RWPE2 (cell line): Measurements from ENCODE around the gene USP3.

Experiments
- ATAC-seq: fragments of 200-7000 bp; cut with Tn5 transposase; 3 replicates; pipeline ENCODE4 v1.9.1; 2021; ENCODE audit warnings: low read depth
- DNase-seq: peaks from one replicate; pipeline ENCODE4 v3.0.0-alpha.2; 2020; ENCODE audit warnings: low spot score
- H3K27ac ChIP-seq: fragments of 450-650 bp; 2 replicates; pipeline ENCODE4 v1.5.1; 2017; ENCODE audit warnings: mild to moderate bottlenecking; ENCODE audit not compliant: poor library complexity, severe bottlenecking
- H3K27me3 ChIP-seq: fragments of 250-450 bp; sonication (Bioruptor Pico); 2 replicates; pipeline ENCODE4 v1.5.1; 2021; ENCODE audit warnings: mild to moderate bottlenecking, moderate library complexity; ENCODE audit not compliant: insufficient read depth, poor library complexity, severe bottlenecking
- H3K36me3 ChIP-seq: fragments of 250-450 bp; sonication (Bioruptor Pico); 2 replicates; pipeline ENCODE4 v1.5.1; 2020; ENCODE audit warnings: low read depth, mild to moderate bottlenecking, moderate library complexity
- H3K4me1 ChIP-seq: fragments of 250-450 bp; sonication (Bioruptor Pico); 2 replicates; pipeline ENCODE4 v1.5.1; 2021; ENCODE audit warnings: mild to moderate bottlenecking, moderate library complexity; ENCODE audit not compliant: insufficient read depth, poor library complexity, severe bottlenecking
- H3K4me3 ChIP-seq: fragments of 250-450 bp; sonication (Bioruptor Pico); 2 replicates; pipeline ENCODE4 v1.5.1; 2021; ENCODE audit warnings: mild to moderate bottlenecking, moderate library complexity; ENCODE audit not compliant: severe bottlenecking
- H3K9me3 ChIP-seq: fragments of 250-450 bp; sonication (Bioruptor Pico); 2 replicates; pipeline ENCODE4 v1.5.1; 2021; ENCODE audit warnings: mild to moderate bottlenecking, moderate library complexity; ENCODE audit not compliant: severe bottlenecking
- CTCF ChIP-seq: fragments of 450-650 bp; IDR thresholded peaks from one replicate; pipeline ENCODE4 v1.5.1; 2017; ENCODE audit warnings: mild to moderate bottlenecking, moderate library complexity; ENCODE audit not compliant: poor library complexity, severe bottlenecking

The USP3 gene

GRCh38 chr15:63500265-63501250 lies 3.8 kb upstream of the USP3 start:
- TF ChIP-seq CTCF = no peak
- no peak overlapping the region for H3K4me3 ChIP-seq
- H3K4me1 ChIP-seq = peaks cover 40% of the 10 kb centered on the region

DNA sequence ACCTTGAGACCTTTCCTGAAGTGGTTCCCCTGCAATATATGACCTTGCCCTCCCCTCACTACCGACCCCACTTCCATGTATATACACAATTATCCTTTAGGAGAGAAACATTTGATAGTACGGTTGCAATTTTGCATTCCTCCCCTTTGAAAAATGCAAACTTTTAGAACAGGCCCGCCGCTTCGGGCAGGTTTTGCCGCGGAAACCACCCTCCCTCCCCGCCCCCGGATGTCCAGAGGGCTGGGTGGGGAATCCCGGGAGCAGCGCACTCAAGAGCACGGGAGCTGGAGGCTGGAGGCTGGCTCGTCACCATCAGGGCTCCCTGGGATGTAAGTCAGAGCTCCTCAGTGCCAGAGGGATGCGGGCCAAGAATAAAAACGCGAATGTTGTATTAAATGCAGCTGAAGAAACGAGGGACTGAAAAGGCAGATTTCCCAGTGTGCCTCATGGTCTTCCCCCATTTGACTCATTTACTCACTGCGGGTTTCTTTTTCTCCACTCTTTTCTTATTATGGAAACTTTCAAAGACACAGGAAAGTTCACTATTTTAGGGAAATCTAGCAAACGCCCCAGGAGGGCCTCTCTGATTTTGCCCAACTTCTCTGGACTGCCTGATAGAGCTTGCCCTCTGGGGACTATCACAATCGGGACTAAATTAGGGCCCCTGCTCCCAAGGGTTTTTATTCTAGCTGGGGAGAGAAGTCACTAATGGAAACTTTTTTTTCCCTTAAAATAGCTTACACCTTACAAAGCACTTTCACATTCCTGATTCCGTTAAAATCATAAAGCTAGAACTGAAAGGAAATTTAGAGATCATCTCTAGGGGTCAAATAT lies 2.9 kb upstream of the USP3 start:
- Histone ChIP-seq H3K9me3 (no peaks in the 10 kb centered on the region), H3K4me3 (peak overlapping the region; percentile 4), H3K27ac (peak overlapping the region; percentile 94), H3K36me3 (no peaks in the 10 kb centered on the region), H3K27me3 (no peaks in the 10 kb centered on the region), H3K4me1 (peaks cover 41% of the 10 kb centered on the region)
- ATAC-seq (peak; percentile 13; the same call in 1 of the 3 replicates), DNase-seq (peak; percentile 84)
- TF ChIP-seq CTCF = no peak

More at GRCh38 chr15:63500265-63501250, 3.8 kb upstream of the USP3 start:
- no peak for DNase-seq
- Histone ChIP-seq H3K27me3 (no peaks in the 10 kb centered on the region), H3K36me3 (no peaks in the 10 kb centered on the region), H3K27ac (peak overlapping the region; percentile 94), H3K9me3 (no peaks in the 10 kb centered on the region)
- ATAC-seq = no peak

DNA sequence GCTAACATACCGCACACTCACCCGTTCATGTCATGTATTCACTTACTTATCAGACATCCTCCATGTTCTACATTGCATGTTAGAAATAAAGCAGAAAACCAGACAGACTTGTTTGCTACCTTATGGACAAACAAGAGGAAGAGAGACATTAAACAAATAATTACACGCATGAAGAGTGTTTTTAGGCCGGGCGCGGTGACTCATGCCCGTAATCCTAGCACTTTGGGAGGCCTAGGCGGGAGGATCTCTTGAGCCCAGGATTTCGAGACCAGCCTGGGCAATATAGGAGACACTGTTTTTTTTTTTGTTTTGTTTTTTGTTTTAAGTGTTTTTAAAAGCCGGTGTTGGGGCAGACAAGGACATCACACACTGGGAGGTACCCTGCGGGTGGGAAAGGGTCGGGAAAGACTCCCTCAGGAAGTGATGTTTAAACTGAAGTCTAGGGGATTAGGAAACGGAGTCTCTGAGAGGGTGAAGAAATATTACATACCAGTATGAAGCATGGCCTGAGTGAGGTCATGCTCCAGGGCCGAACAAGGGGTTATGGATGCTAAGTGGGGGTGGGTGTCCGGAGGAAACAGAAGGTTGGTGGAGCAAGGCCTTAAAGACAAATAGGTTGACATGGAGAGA lies 2.1 kb upstream of the USP3 start:
- Histone ChIP-seq H3K36me3 (no peaks in the 10 kb centered on the region), H3K27ac (peak overlapping the region; percentile 94), H3K27me3 (no peaks in the 10 kb centered on the region), H3K9me3 (no peaks in the 10 kb centered on the region), H3K4me3 (no peak overlapping the region), H3K4me1 (peaks cover 43% of the 10 kb centered on the region)
- no peak for TF ChIP-seq CTCF
- ATAC-seq (no peak), DNase-seq (no peak)

- Histone ChIP-seq H3K27me3 (no peaks in the 10 kb centered on the region), H3K36me3 (no peaks in the 10 kb centered on the region), H3K9me3 (no peaks in the 10 kb centered on the region), H3K4me1 (peaks cover 44% of the 10 kb centered on the region), H3K4me3 (peak overlapping the region; percentile 93), H3K27ac (peak overlapping the region; percentile 94)
- ATAC-seq (peak; percentile 43), DNase-seq (peak; percentile 95)
- TF ChIP-seq CTCF = no peak
These were observed 1.3 kb upstream of the USP3 start for GRCh38 chr15:63502843-63503738.
